GM18502 (cell line): ENCODE data around the gene FNDC3A.
"Not testable (repeated sequence)": the region's sequence is repeated elsewhere in the genome, so short reads cannot be mapped to it uniquely, and the experiment has no call there.

ENCODE experiments used
- ATAC-seq: cut with Tn5 transposase; IDR thresholded peaks from one replicate; pipeline ENCODE4 v1.9.1; 2021; ENCODE audit warnings: mild to moderate bottlenecking; ENCODE audit not compliant: unreplicated experiment, poor library complexity

FNDC3A gene

DNA sequence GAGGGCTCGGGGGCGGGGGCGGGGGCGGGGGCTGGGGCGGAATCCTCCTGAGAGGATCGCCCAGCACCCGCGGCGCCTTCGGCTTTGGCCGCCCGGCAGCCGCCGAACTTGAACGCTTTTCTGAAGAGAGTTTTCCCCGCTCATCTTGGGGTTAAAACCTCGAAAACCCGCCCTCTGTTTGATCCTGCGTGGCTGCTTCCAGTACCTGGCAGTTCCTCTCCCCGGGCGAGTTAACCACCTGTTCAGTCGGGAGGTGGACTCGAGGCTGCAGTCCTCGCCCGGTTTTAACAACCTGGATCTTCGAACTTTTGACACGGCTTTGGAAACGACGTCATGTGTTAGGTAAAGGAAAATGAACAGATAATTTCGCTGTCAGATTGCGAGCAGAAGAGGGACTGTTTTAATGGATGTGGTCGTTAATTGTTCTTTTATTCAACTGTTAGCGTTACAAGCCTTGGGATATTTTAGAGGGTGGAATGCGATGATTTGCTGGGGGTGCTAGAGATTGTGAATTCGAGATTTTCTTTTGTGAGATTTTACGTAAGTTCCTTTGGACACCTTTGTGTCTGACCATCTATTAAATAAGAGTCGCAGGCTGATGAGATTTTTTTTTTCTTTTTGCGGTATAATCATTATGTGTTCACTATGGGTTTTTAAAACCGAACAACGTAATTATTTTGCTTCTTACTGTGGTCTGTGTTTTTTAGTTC is 1.0 kb downstream of the FNDC3A start:
- peak; percentile 20 for ATAC-seq

DNA sequence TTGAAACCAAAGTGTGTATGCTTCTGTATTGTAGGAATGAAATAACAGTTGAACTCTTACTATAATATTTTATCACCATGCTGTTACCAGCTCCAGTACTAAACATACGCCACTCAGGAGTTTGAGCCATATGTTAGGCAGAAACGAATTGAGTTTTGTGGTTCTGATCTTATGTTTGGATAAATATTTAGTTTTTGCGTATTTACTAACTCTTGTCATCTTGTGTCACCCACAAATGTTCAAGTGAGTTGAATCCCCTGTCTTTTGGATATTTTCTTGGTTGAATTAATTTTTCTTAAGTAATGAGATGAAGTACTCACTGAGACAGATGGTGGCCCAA is 1.5 kb downstream of the FNDC3A start:
- no peak for ATAC-seq

GRCh38 chr13:48977973-48978372 is 2.3 kb downstream of the FNDC3A start:
- no peak for ATAC-seq

- no peak for ATAC-seq
Measured at GRCh38 chr13:48978942-48979601, 3.4 kb downstream of the FNDC3A start.

- peak; percentile 43 for ATAC-seq
Measured at GRCh38 chr13:48979892-48980291, 4.2 kb downstream of the FNDC3A start.

DNA sequence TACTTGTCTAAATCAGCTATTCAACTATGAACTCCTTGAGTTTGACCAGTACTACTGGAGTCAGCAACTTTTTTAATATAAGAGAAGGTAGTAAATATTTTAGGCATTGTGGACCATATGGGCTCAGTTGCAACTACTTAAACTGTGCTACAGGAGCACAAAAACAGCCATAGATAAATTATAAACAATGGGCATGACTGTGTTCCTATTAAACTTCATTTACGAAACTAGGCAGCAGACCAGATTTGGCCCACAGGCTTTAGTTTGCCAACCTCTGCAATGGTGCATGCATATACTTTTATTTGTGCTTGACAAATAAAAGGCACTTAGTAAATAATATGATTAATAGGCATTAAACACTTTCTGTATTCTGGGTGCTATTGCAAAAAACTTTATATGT is 7.6 kb downstream of the FNDC3A start:
- ATAC-seq, result no peak

DNA sequence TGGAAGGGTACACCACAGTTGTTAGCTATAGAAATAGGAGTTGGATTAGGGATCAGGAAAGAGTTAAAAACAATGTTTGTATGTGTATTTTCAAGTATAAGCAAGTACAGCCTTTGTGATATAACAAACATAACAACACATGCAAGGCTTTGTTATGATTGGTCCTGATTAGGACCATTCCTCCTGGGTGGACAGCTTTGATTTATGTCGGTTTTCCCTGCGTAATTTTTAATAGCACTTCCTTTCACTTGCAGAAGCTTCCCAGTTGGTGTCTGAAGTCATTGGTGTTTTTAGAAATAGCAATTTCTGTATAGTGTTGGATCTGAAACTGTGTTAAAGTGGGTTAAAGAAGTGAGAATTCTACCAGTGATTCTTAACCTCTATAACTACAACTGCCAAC is 10.0 kb downstream of the FNDC3A start:
- ATAC-seq, result no peak

GRCh38 chr13:48990900-48991299 is 15.2 kb downstream of the FNDC3A start:
- ATAC-seq, result no peak

DNA sequence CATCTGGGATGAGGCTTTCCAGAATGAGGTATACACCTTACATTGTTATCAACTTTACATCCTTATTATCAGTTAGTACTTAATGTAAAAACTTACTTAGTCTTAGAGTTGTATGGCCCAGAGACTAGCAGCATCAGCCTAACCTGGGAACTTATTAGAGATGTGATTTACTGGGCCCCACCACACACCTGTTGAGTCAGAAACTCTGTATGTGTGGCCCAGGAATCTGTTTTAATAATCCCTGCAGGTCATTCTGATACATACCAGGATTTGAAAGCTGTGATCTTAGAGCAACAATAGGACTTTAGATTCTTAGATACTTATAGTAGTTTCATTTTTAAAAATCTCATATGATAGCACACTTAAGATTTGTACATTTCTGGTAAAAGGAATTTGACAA is 17.4 kb downstream of the FNDC3A start:
- no peak for ATAC-seq

- ATAC-seq, result peak; percentile 63
Measured at GRCh38 chr13:48994706-48995105, 19.0 kb downstream of the FNDC3A start.

DNA sequence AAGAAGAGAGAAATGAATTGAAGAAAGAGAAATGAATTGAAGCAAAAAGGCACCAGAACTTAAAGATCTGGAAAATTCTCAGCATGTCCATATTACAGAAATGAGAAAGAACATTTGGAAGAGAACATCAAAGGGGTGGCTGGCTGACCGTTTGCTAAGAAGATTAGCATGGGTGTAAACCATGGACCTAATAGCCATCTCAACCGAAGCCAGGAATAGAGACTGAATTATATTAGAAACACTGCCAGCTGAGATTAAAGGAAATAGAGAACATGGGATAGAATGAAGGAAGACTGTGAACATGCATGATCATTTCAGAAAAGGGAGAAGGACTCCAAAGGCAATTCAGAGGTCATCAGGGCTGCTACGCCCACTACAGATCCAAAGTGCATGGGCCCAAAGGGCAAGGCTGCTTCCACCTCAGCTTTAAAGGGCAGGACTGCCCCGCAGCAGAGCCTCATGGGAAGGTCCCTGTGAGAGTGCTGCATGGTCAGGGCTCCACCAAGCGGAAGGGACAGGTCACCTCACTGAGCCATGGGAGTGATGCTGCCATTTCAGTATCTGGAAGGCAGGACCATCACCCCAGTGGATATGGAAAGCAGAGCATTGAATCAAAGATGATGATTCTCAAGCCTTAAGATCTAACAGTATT is 23.1 kb downstream of the FNDC3A start:
- no peak for ATAC-seq

DNA sequence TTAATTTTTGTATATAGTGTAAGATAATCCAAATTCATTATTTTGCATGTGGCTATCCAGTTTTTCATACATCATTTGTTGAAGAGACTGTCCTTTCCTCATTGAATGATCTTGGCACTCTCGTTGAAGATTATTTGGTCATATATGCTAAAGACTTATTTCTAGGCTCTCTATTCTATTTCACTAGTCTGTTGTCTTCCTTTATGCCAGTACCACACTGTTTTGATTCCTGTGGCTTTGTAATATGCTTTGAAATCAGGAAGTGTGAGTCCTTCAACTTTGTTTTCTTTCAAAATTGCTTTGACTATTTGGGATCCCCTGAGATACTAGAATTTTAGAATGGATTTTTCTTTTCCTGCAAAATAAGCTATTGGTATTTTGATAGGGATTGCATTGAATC is 24.5 kb downstream of the FNDC3A start:
- ATAC-seq, result no peak

DNA sequence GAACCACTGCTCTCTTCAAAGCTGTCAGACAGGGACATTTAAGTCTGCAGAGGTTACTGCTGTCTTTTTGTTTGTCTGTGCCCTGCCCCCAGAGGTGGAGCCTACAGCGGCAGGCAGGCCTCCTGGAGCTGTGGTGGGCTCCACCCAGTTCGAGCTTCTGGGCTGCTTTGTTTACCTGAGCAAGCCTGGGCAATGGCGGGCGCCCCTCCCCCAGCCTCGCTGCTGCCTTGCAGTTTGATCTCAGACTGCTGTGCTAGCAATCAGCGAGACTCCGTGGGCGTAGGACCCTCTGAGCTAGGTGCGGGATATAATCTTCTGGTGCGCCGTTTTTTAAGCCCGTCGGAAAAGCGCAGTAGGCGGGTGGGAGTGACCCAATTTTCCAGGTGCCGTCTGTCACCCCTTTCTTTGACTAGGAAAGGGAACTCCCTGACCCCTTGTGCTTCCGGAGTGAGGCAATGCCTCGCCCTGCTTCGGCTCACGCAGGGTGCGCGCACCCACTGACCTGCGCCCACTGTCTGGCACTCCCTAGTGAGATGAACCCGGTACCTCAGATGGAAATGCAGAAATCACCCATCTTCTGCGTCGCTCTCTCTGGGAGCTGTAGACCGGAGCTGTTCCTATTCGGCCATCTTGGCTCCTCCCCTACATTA is 43.4 kb downstream of the FNDC3A start:
- not testable (repeated sequence) for ATAC-seq

DNA sequence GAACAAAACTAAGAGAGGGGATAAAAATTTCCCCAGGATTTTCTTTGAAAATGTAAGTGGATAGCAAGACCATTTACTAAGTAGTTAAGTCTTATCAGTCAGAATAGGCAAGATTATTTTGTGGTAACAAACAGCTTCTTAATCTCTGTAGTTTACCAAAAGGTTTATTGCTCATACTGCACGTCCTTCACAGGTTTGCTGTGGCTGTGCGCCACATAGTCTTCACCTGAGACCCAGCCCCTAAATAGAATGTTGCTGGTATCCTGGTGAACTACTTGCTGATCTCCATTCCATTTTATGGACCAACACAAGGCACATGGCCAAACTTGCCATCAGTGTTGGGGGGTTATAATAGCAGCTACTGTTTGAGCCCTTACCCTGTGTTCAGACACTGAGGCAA is 44.6 kb downstream of the FNDC3A start:
- no peak for ATAC-seq

GRCh38 chr13:49020940-49021553 is 45.3 kb downstream of the FNDC3A start:
- ATAC-seq, result no peak

DNA sequence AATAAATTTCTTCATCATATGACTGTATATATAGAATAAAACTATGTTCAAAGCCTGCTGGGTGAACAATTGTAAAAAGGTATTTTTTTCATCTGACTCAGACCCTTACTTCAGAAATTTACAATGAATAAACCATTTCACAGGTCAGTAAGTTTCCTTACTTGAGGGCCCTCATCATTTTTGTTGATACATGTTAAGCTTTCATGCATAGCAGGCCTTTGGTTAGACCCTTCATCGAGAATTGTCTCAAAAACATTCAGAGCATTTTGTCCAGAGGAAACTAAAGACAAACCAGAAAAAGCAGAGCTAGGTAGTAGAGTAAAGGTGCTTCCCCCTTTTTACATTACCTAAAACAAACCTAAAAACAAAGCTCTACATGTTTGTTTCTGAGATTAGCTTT is 46.2 kb downstream of the FNDC3A start:
- ATAC-seq, result no peak

DNA sequence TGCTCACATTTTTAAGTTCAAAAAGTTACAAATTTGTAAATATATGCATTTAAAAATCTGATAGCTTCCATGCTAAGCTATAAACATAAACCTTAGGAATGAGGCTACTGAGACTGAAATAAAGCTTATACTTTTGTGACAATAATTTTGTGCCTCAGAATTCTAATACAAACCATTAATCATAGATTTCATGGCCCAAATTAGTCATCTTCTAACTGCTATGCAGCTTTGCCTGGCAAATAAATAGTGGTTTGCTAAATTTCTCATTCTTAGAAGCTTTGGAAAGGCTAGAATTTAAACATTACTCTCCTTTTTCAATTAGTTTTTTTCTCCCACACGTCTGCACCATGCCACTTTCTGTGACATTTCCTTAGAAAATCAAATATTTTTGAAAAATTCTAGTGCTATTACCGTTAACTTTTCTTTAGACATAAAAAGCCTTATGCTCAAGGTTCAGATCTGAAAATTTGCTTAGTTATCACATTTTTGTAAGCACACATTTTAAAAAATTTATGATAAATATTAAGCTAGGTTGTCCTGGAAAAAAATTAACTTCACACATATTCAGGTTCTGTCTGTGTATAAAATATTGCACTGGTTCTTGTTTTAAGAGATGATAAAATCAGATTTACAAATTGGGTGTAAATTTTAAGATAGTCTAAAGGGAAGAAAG is 46.9 kb downstream of the FNDC3A start:
- ATAC-seq, result no peak

- no peak for ATAC-seq
Measured at GRCh38 chr13:49023431-49023830, 47.7 kb downstream of the FNDC3A start.

DNA sequence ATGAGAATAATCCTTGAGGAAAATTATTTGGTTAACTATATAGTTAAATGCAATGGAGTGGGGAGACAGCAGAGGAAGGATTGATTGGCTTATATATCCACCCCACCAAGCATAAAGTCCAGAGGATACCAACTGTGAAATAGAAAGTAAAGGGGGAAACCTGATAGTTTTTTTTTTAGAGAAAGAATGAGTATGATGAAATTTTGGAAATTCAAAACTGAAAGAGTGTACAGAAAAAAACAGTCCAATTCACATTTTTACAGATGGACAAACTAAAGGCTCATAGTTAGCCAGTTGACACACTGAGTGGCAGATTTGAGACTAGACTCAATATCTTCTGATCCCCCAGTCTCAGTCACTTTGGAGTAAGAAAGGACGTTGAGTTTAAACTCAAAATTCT is 51.1 kb downstream of the FNDC3A start:
- ATAC-seq, result no peak

- no peak for ATAC-seq
Measured at GRCh38 chr13:49029570-49029969, 53.9 kb downstream of the FNDC3A start.
